ENCODE data around the gene PLEKHH3.
"Not testable (repeated sequence)": the region's sequence is repeated elsewhere in the genome, so short reads cannot be mapped to it uniquely, and the experiment has no call there.

PLEKHH3 gene

GRCh38 chr17:42623271-42623670 is 53.5 kb downstream of the PLEKHH3 start:
- WGBS, result 84% methylated on average over 1 of the region's 2 CpGs
- Histone ChIP-seq H3K9me3 (ENCODE audit: insufficient read depth, low read depth, low read length) (no peaks in the 10 kb centered on the region), H3K4me1 (ENCODE audit: insufficient read depth, low read length) (peaks cover 5% of the 10 kb centered on the region), H3K36me3 (ENCODE audit: insufficient read depth, low read length) (no peaks in the 10 kb centered on the region), H3K4me3 (ENCODE audit: low read length) (no peak overlapping the region), H3K27ac (ENCODE audit: low read depth, low read length) (no peak overlapping the region), H3K9ac (ENCODE audit: low read depth, low read length) (no peak overlapping the region), H3K27me3 (ENCODE audit: insufficient read depth, low read length) (no peaks in the 10 kb centered on the region)

DNA sequence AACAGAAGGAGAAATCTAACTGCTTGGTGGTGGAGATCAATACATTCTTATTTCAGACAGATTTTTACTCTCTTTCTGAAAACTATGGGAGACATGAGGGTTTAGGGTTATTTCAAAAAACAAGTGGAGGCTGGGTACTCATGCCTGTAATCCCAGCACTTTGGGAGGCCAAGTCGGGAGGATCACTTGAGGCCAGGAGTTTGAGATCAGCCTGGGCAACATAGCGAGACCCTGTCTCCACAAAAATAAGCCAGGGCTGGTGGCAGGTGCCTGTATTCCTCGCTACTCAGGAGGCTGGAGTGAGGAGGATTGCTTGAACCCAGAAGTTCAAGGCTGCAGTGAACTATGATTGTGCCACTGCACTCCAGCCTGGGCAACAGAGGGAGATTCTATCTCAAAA is 54.8 kb downstream of the PLEKHH3 start:
- H3K4me1 ChIP-seq (ENCODE audit: insufficient read depth, low read length), result not testable (repeated sequence)

GRCh38 chr17:42618442-42619150 is 58.2 kb downstream of the PLEKHH3 start:
- no peak overlapping the region for H3K4me3 ChIP-seq (ENCODE audit: low read length)
- 74% methylated on average over 9 of the region's 9 CpGs for WGBS
- peaks cover 24% of the 10 kb centered on the region for H3K36me3 ChIP-seq (ENCODE audit: insufficient read depth, low read length)
- H3K27me3 ChIP-seq (ENCODE audit: insufficient read depth, low read length), result no peaks in the 10 kb centered on the region
- no peaks in the 10 kb centered on the region for H3K9me3 ChIP-seq (ENCODE audit: insufficient read depth, low read depth, low read length)
- H3K4me1 ChIP-seq (ENCODE audit: insufficient read depth, low read length), result peaks cover 5% of the 10 kb centered on the region
- no peak overlapping the region for H3K27ac ChIP-seq (ENCODE audit: low read depth, low read length)
- no peak overlapping the region for H3K9ac ChIP-seq (ENCODE audit: low read depth, low read length)

More for the DNA sequence above, 54.8 kb downstream of the PLEKHH3 start:
- not testable (repeated sequence) for H3K27ac ChIP-seq (ENCODE audit: low read depth, low read length); H3K9me3 ChIP-seq (ENCODE audit: insufficient read depth, low read depth, low read length); H3K36me3 ChIP-seq (ENCODE audit: insufficient read depth, low read length); H3K9ac ChIP-seq (ENCODE audit: low read depth, low read length); H3K4me3 ChIP-seq (ENCODE audit: low read length); H3K27me3 ChIP-seq (ENCODE audit: insufficient read depth, low read length)
- WGBS, result 81% methylated on average over 3 of the region's 3 CpGs

DNA sequence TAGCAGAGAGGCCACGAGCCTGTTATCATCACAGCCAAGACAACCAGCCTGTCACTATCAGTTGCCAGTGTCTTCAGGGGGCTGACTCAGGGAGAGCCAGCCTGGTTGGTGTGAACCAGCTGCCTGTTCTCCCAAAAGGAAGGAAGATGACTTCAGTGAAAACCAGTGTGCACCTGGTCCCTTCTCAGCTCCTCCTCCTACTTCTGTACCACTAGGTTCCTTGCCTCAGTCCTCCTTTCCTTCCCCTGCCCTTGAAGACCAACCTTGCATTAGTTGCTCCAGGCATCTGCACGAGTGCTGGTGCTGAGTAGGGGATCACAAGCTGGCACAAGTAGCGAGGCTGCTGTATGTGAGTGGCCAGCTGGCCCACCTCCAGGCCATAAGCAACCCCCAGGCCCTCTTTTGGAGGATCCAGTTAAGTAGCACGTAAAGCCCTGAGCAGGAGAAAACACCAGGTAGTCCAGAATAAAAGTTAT is 58.8 kb downstream of the PLEKHH3 start:
- Histone ChIP-seq H3K4me3 (ENCODE audit: low read length) (no peak overlapping the region), H3K27ac (ENCODE audit: low read depth, low read length) (no peak overlapping the region), H3K9ac (ENCODE audit: low read depth, low read length) (no peak overlapping the region), H3K4me1 (ENCODE audit: insufficient read depth, low read length) (peaks cover 5% of the 10 kb centered on the region), H3K36me3 (ENCODE audit: insufficient read depth, low read length) (peaks cover 30% of the 10 kb centered on the region), H3K27me3 (ENCODE audit: insufficient read depth, low read length) (no peaks in the 10 kb centered on the region), H3K9me3 (ENCODE audit: insufficient read depth, low read depth, low read length) (no peaks in the 10 kb centered on the region)
- WGBS, result 85% methylated on average over 4 of the region's 4 CpGs
